Spleen (tissue), 11 donors: ENCODE results near the gene HSD17B12. TPM values are rescaled to one million over a fixed set of nuclear protein-coding genes. Genes with fewer than 3 reads are reported as not detected.
"Not testable (repeated sequence)": the region's sequence is repeated elsewhere in the genome, so short reads cannot be mapped to it uniquely, and the experiment has no call there.

Experiments used
- DNase-seq: peaks from one replicate; pipeline ENCODE4 v3.0.0-alpha.2; 2020
- H3K27ac ChIP-seq, 8 donors: fragments of 200-600 bp; sonication (generic) in 7 of 8; 1 replicate in 4 of 8; 2 replicates in 4 of 8; pipeline versions ENCODE4 v1.5.0 to v1.8.0; 2016 to 2021; ENCODE audit warnings: inconsistent platforms in 4 of 8, mild to moderate bottlenecking in 4 of 8, moderate library complexity in 1 of 8
- H3K27me3 ChIP-seq, 7 donors: fragments of 200-600 bp; sonication (generic) in 6 of 7; replicated peaks in 1 of 7; 1 replicate in 4 of 7; 2 replicates in 3 of 7; pipeline versions ENCODE4 v1.5.0 to v1.8.0; 2016 to 2021; ENCODE audit warnings: inconsistent platforms in 3 of 7, mild to moderate bottlenecking in 1 of 7
- H3K36me3 ChIP-seq, 6 donors: fragments of 200-600 bp; sonication (generic) in 5 of 6; 1 replicate in 4 of 6; 2 replicates in 2 of 6; pipeline versions ENCODE4 v1.5.0 to v1.8.0; 2016 to 2021; ENCODE audit warnings: inconsistent platforms in 2 of 6
- H3K4me1 ChIP-seq, 6 donors: fragments of 200-600 bp; sonication (generic) in 5 of 6; 1 replicate in 3 of 6; 2 replicates in 3 of 6; pipeline versions ENCODE4 v1.5.0 to v1.8.0; 2016 to 2021; ENCODE audit warnings: inconsistent platforms in 3 of 6
- H3K4me3 ChIP-seq, 8 donors: fragments of 200-600 bp; sonication (generic) in 7 of 8; 1 replicate in 4 of 8; 2 replicates in 4 of 8; pipeline versions ENCODE4 v1.5.0 to v1.8.0; 2016 to 2021; ENCODE audit warnings: inconsistent platforms in 4 of 8, mild to moderate bottlenecking in 4 of 8, moderate library complexity in 2 of 8
- H3K9me3 ChIP-seq, 8 donors: fragments of 200-600 bp; sonication (generic) in 7 of 8; 1 replicate in 4 of 8; 2 replicates in 4 of 8; pipeline versions ENCODE4 v1.5.0 to v1.8.0; 2016 to 2021; ENCODE audit warnings: inconsistent platforms in 4 of 8
- POLR2A ChIP-seq, 3 donors: fragments of 450-650 bp; IDR thresholded peaks; one replicate each; pipeline ENCODE4 v1.5.1; 2017; ENCODE audit warnings: antibody characterized with exemption in 3 of 3, mild to moderate bottlenecking in 1 of 3
- POLR2AphosphoS5 ChIP-seq, 3 donors: sonication (generic); formaldehyde crosslinking; IDR thresholded peaks; one replicate each; pipeline ENCODE4 v1.5.1; 2017; ENCODE audit warnings: antibody characterized with exemption in 3 of 3
- WGBS, 5 donors: extraction: QIAGEN DNeasy Blood & Tissue Kit in 3 of 5; methylation state at CpG; one replicate each; pipeline versions ENCODE4 v1.1.5 to v1.1.7; 2013 to 2018; 5-methylcytosine and 5-hydroxymethylcytosine counted together
- intact Hi-C: fragments of 100-400 bp; cut with DNase I; formaldehyde crosslinking; loops from one replicate; pipeline ENCODE4 v1.15.0; 2023; ENCODE audit warnings: low total_unique reads
- polyA plus RNA-seq, 3 donors: library from polyadenylated mRNA; stranded (reverse); fragments of 200-250 nt; gene quantifications; one replicate each; pipeline ENCODE4 v1.2.1, GENCODE V29; 2013
- total RNA-seq, 7 donors: library from RNA; depleted of rRNA in 3 of 7; stranded (reverse); fragments of >200 nt in 3 of 7; fragmentation: NEBNext Ultra II Directional in 4 of 7; extraction: Animal tissue kit (Norgen Biotek cat#: 25700) in 4 of 7; gene quantifications; one replicate each; pipeline versions ENCODE4 v1.1.0 to v1.2.1, GENCODE V29; 2016 to 2021
- TF ChIP-seq, protein P1 (sequence below), 11 experiments: fragments of 200-600 bp in 7 of 11; fragments of 450-650 bp in 4 of 11; sonication (generic) in 4 of 11; IDR thresholded peaks in 8 of 11; conservative IDR thresholded peaks in 3 of 11; 1 replicate in 7 of 11; 2 replicates in 4 of 11; pipeline versions ENCODE4 v1.4.0 to v1.8.0; 2016 to 2021; ENCODE audit warnings: antibody characterized with exemption in 11 of 11, inconsistent platforms in 4 of 11, mild to moderate bottlenecking in 1 of 11
- donor health status: healthy with polysubstance abuse.
- donor health status: DM: no; HTN: no; CAD: no; lungs with moderate emphysema.
- donor health status: DM: no; HTN: no; CAD: no.
- donor health status: Bipolar disorder and iron deficiency.
- donor health status: healthy.
- donor health status: DM: no; HTN: no; CAD: no.
- donor health status: DM: yes; HTN: yes; CAD: no.

HSD17B12 gene
- total and polyA plus RNA-seq, 10 donors: 17.5 to 80.0 (median 56.3) TPM

- 5 to 15% (median 8%) methylated on average over 12 of the region's 12 CpGs for WGBS, 5 donors
- peaks cover 0 to 13% (median 0%) of the 10 kb centered on the region in 6 donors for H3K36me3 ChIP-seq
- DNase-seq: no peak
- peak overlapping the region; percentile 45 to 88 (median 78) for H3K4me3 ChIP-seq
- peaks cover 0 to 5% (median 0%) of the 10 kb centered on the region in 8 donors for H3K9me3 ChIP-seq
- H3K27me3 ChIP-seq: no peaks in the 10 kb centered on the region
- TF ChIP-seq POLR2AphosphoS5 (IDR thresholded peaks at IDR 0.05) (no peak), POLR2A (IDR thresholded peaks at IDR 0.05) (no peak)
- TF ChIP-seq, protein P1, sequence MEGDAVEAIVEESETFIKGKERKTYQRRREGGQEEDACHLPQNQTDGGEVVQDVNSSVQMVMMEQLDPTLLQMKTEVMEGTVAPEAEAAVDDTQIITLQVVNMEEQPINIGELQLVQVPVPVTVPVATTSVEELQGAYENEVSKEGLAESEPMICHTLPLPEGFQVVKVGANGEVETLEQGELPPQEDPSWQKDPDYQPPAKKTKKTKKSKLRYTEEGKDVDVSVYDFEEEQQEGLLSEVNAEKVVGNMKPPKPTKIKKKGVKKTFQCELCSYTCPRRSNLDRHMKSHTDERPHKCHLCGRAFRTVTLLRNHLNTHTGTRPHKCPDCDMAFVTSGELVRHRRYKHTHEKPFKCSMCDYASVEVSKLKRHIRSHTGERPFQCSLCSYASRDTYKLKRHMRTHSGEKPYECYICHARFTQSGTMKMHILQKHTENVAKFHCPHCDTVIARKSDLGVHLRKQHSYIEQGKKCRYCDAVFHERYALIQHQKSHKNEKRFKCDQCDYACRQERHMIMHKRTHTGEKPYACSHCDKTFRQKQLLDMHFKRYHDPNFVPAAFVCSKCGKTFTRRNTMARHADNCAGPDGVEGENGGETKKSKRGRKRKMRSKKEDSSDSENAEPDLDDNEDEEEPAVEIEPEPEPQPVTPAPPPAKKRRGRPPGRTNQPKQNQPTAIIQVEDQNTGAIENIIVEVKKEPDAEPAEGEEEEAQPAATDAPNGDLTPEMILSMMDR (IDR thresholded peaks at IDR 0.05 in 8 of 11, conservative IDR thresholded peaks at IDR 0.05 in 3 of 11): no peak
- intact Hi-C loops: no loop called here
- peaks cover 21 to 65% (median 40%) of the 10 kb centered on the region in 6 donors for H3K4me1 ChIP-seq
- peak overlapping the region; percentile 83 to 97 (median 96) for H3K27ac ChIP-seq
Measured at GRCh38 chr11:43681401-43681942, 934 bp downstream of the HSD17B12 start.

DNA sequence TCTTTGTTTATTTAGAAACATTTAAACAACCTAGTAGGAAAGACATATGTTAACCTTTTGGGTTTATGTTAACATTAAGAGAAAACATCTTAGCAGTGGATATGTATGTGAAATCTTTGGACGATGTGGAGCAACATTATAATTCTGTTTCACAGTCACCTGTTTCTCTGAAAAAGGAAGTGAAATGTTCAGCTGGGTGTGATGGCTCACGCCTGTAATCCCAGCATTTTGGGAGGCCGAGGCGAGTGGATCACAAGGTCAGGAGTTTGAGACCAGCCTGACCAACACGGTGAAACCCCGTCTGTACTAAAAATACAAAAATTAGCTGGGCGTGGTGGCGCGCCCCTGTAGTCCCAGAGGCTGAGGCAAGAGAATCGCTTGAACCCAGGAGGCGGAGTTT lies 1.5 kb downstream of the HSD17B12 start:
- peak; percentile 76 for DNase-seq
- H3K9me3 ChIP-seq, intact Hi-C loops, H3K27me3 ChIP-seq: not testable (repeated sequence)
- peak overlapping the region in 7 of 8 donors; percentile 93 to 97 (median 97) for H3K27ac ChIP-seq
- peaks cover 21 to 71% (median 46%) of the 10 kb centered on the region in 6 donors for H3K4me1 ChIP-seq
- peaks cover 0 to 13% (median 0%) of the 10 kb centered on the region in 6 donors for H3K36me3 ChIP-seq
- WGBS, 5 donors: 59 to 73% (median 71%) methylated on average over 11 of the region's 11 CpGs
- H3K4me3 ChIP-seq: peak overlapping the region in 5 of 8 donors; percentile 73 to 88 (median 78)

DNA sequence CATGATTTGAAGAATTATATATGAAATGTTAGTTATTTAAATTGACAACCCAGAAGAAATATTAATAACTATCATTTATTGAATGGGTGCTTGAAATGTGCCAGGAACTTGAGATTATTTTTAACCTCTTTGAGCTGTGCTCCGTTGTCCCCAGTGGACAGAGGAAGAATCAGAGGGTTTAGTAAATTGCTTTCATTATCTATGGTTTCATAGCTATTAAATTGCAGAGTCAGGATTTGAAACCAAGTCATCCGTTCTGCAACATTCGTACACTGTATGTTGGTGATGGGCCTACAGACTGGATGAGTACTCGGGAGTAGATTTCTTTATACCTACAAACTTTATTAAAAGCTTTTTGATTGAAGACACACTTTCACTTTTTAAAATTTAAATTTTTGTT lies 4.9 kb downstream of the HSD17B12 start:
- no peak for DNase-seq
- peaks cover 0 to 18% (median 0%) of the 10 kb centered on the region in 6 donors for H3K36me3 ChIP-seq
- H3K27ac ChIP-seq: peak overlapping the region in 3 of 8 donors; percentile 75 to 79 (median 77)
- 64 to 73% (median 68%) methylated on average over 4 of the region's 4 CpGs for WGBS, 5 donors
- no peak overlapping the region for H3K4me3 ChIP-seq
- H3K4me1 ChIP-seq: peaks cover 21 to 91% (median 66%) of the 10 kb centered on the region in 6 donors
- TF ChIP-seq, protein P1 (IDR thresholded peaks at IDR 0.05 in 8 of 11, conservative IDR thresholded peaks at IDR 0.05 in 3 of 11): peak in 1 of 11 experiments; percentile 1
- TF ChIP-seq POLR2A (IDR thresholded peaks at IDR 0.05) (no peak), POLR2AphosphoS5 (IDR thresholded peaks at IDR 0.05) (no peak)
- intact Hi-C loops: no loop called here
- no peaks in the 10 kb centered on the region for H3K9me3 ChIP-seq
- H3K27me3 ChIP-seq: no peaks in the 10 kb centered on the region

GRCh38 chr11:43686207-43686606 lies 5.7 kb downstream of the HSD17B12 start:
- H3K27me3 ChIP-seq: no peaks in the 10 kb centered on the region
- H3K27ac ChIP-seq: peak overlapping the region in 6 of 8 donors; percentile 20 to 79 (median 72)
- DNase-seq: no peak
- TF ChIP-seq, protein P1 (IDR thresholded peaks at IDR 0.05 in 8 of 11, conservative IDR thresholded peaks at IDR 0.05 in 3 of 11): no peak
- TF ChIP-seq POLR2AphosphoS5 (IDR thresholded peaks at IDR 0.05) (peak in 1 of 3 donors; percentile 20), POLR2A (IDR thresholded peaks at IDR 0.05) (no peak)
- H3K36me3 ChIP-seq: peaks cover 0 to 18% (median 0%) of the 10 kb centered on the region in 6 donors
- peaks cover 20 to 97% (median 67%) of the 10 kb centered on the region in 6 donors for H3K4me1 ChIP-seq
- WGBS, 5 donors: 53 to 72% (median 59%) methylated on average over 5 of the region's 5 CpGs
- H3K4me3 ChIP-seq: no peak overlapping the region
- intact Hi-C loops: no loop called here
- H3K9me3 ChIP-seq: no peaks in the 10 kb centered on the region
